H1 (cell line): ENCODE measurements around the gene LAMA3. TPM values are rescaled to one million over a fixed set of nuclear protein-coding genes. Genes with fewer than 3 reads are reported as not detected.

Source experiments
- ASH2L ChIP-seq: fragments of 200-600, 300-600 bp; sonication (generic); IDR thresholded peaks from one replicate; pipeline ENCODE4 v1.7.1; 2017; ENCODE audit warnings: low read length
- ATF2 ChIP-seq: IDR thresholded peaks from 2 replicates; pipeline ENCODE4 v1.6.1; 2012; ENCODE audit warnings: low read length, inconsistent platforms
- BACH1 ChIP-seq: IDR thresholded peaks from 2 replicates; pipeline ENCODE4 v1.6.1; 2012; ENCODE audit warnings: low read length, improper control_type of control experiment
- BRCA1 ChIP-seq: IDR thresholded peaks from 2 replicates; pipeline ENCODE4 v1.6.1; 2012; ENCODE audit warnings: low read depth, low read length, improper control_type of control experiment
- CBX5 ChIP-seq: fragments of 300-800, 300-1000 bp; sonication (generic); IDR thresholded peaks from 2 replicates; pipeline ENCODE4 v1.7.1; 2016; ENCODE audit warnings: antibody characterized with exemption, low read length, low read depth
- EZH2 ChIP-seq: fragments of 200-600 bp; sonication (generic); IDR thresholded peaks from 2 replicates; pipeline ENCODE4 v1.7.1; 2012; ENCODE audit warnings: low read depth, mild to moderate bottlenecking, moderate library complexity, low read length, inconsistent platforms; ENCODE audit not compliant: severe bottlenecking
- HDAC6 ChIP-seq: IDR thresholded peaks from one replicate; pipeline ENCODE4 v1.7.1; 2012; ENCODE audit warnings: low read depth, mild to moderate bottlenecking, inconsistent platforms, low read length, moderate library complexity
- YY1 ChIP-seq: IDR thresholded peaks from 2 replicates; pipeline ENCODE4 v1.6.1; 2011; ENCODE audit warnings: low read depth, mild to moderate bottlenecking, low read length
- polyA plus RNA-seq, 7 experiments: library from polyadenylated mRNA; depleted of rRNA in 3 of 7; stranded (reverse) in 5 of 7; unstranded in 2 of 7; fragments of >200 nt in 5 of 7; fragments of 200-250 nt in 2 of 7; gene quantifications; 1 replicate in 5 of 7; 2 replicates in 1 of 7; 4 replicates in 1 of 7; pipeline versions ENCODE4 v1.2.1 to v1.2.3, GENCODE V29; 2011 to 2013; ENCODE audit warnings: missing spikeins in 2 of 7, mixed read lengths in 2 of 7
- total RNA-seq: library from RNA; stranded (reverse); fragmentation: NEBNext Ultra II Directional; extraction: Animal tissue kit (Norgen Biotek cat#: 25700); gene quantifications from 2 replicates; pipeline ENCODE4 v1.2.1, GENCODE V29; 2021
- TF ChIP-seq, protein P1 (sequence below): fragments of 300-600 bp; sonication (generic); IDR thresholded peaks from 2 replicates; pipeline ENCODE4 v1.7.1; 2012; ENCODE audit warnings: low read length, moderate library complexity, mild to moderate bottlenecking, inconsistent platforms; ENCODE audit not compliant: insufficient replicate concordance

Gene LAMA3
- total and polyA plus RNA-seq, 2 of the 8 experiments (the other 6 are each of a cell fraction or from before 2014, with no cell fraction given): 0.76 to 5.0 TPM

DNA sequence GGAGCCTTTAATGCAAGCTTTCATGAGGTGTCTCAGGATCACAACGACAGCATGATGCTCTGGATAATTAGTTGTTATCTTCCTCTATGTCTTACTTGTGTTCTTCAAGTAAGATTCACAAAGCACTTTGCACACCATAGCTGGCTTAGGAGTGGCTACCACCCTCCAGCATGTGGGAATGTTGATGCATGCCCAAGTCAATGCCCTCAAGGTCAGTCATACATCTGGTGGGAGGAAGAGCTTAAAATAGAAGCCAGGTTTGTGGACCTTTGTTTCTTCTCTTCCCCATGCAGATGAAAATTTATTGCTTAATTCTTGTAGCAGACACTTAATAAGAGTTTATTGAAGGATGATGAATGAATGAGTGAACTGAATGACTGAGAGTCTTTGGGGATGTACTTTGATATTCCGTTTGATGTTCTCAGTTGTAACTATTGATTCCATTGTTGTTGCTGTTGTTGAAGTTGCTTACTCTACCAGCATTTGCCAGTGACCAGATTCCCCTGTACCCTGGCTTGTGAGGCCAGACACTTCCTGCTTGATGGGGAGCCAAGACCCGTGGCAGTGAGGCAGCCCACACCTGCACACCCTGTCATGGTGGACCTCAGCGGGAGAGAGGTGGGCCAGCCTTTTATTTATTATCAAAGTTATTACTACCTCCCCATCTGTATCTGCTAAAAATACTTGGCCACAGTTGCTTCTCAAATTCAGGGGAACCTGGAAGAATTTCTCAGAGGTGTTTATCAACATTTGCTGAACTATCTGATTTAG is 137.8 kb downstream of the LAMA3 start (continued):
- TF ChIP-seq, protein P1, sequence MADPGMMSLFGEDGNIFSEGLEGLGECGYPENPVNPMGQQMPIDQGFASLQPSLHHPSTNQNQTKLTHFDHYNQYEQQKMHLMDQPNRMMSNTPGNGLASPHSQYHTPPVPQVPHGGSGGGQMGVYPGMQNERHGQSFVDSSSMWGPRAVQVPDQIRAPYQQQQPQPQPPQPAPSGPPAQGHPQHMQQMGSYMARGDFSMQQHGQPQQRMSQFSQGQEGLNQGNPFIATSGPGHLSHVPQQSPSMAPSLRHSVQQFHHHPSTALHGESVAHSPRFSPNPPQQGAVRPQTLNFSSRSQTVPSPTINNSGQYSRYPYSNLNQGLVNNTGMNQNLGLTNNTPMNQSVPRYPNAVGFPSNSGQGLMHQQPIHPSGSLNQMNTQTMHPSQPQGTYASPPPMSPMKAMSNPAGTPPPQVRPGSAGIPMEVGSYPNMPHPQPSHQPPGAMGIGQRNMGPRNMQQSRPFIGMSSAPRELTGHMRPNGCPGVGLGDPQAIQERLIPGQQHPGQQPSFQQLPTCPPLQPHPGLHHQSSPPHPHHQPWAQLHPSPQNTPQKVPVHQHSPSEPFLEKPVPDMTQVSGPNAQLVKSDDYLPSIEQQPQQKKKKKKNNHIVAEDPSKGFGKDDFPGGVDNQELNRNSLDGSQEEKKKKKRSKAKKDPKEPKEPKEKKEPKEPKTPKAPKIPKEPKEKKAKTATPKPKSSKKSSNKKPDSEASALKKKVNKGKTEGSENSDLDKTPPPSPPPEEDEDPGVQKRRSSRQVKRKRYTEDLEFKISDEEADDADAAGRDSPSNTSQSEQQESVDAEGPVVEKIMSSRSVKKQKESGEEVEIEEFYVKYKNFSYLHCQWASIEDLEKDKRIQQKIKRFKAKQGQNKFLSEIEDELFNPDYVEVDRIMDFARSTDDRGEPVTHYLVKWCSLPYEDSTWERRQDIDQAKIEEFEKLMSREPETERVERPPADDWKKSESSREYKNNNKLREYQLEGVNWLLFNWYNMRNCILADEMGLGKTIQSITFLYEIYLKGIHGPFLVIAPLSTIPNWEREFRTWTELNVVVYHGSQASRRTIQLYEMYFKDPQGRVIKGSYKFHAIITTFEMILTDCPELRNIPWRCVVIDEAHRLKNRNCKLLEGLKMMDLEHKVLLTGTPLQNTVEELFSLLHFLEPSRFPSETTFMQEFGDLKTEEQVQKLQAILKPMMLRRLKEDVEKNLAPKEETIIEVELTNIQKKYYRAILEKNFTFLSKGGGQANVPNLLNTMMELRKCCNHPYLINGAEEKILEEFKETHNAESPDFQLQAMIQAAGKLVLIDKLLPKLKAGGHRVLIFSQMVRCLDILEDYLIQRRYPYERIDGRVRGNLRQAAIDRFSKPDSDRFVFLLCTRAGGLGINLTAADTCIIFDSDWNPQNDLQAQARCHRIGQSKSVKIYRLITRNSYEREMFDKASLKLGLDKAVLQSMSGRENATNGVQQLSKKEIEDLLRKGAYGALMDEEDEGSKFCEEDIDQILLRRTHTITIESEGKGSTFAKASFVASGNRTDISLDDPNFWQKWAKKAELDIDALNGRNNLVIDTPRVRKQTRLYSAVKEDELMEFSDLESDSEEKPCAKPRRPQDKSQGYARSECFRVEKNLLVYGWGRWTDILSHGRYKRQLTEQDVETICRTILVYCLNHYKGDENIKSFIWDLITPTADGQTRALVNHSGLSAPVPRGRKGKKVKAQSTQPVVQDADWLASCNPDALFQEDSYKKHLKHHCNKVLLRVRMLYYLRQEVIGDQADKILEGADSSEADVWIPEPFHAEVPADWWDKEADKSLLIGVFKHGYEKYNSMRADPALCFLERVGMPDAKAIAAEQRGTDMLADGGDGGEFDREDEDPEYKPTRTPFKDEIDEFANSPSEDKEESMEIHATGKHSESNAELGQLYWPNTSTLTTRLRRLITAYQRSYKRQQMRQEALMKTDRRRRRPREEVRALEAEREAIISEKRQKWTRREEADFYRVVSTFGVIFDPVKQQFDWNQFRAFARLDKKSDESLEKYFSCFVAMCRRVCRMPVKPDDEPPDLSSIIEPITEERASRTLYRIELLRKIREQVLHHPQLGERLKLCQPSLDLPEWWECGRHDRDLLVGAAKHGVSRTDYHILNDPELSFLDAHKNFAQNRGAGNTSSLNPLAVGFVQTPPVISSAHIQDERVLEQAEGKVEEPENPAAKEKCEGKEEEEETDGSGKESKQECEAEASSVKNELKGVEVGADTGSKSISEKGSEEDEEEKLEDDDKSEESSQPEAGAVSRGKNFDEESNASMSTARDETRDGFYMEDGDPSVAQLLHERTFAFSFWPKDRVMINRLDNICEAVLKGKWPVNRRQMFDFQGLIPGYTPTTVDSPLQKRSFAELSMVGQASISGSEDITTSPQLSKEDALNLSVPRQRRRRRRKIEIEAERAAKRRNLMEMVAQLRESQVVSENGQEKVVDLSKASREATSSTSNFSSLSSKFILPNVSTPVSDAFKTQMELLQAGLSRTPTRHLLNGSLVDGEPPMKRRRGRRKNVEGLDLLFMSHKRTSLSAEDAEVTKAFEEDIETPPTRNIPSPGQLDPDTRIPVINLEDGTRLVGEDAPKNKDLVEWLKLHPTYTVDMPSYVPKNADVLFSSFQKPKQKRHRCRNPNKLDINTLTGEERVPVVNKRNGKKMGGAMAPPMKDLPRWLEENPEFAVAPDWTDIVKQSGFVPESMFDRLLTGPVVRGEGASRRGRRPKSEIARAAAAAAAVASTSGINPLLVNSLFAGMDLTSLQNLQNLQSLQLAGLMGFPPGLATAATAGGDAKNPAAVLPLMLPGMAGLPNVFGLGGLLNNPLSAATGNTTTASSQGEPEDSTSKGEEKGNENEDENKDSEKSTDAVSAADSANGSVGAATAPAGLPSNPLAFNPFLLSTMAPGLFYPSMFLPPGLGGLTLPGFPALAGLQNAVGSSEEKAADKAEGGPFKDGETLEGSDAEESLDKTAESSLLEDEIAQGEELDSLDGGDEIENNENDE: no peak
- TF ChIP-seq ATF2 (no peak), CBX5 (no peak), YY1 (no peak), BACH1 (no peak), BRCA1 (no peak), EZH2 (no peak), HDAC6 (no peak), ASH2L (no peak)
